GM18909 (cell line): Measurements from ENCODE around the gene CELF1.

ENCODE experiments used
- ATAC-seq: cut with Tn5 transposase; IDR thresholded peaks from one replicate; pipeline ENCODE4 v1.9.1; 2021; ENCODE audit warnings: mild to moderate bottlenecking; ENCODE audit not compliant: unreplicated experiment, poor library complexity

CELF1 gene

GRCh38 chr11:47495011-47495855, 57.7 kb downstream of the CELF1 start:
- no peak for ATAC-seq

- no peak for ATAC-seq
Measured at GRCh38 chr11:47489395-47489755, 63.6 kb downstream of the CELF1 start.

- ATAC-seq, result no peak
Measured at GRCh38 chr11:47488674-47489394, 64.1 kb downstream of the CELF1 start.

- no peak for ATAC-seq
Measured at GRCh38 chr11:47488111-47488510, 64.8 kb downstream of the CELF1 start.

- no peak for ATAC-seq
Measured at GRCh38 chr11:47487421-47487820, 65.5 kb downstream of the CELF1 start.

GRCh38 chr11:47485107-47485506, 67.8 kb downstream of the CELF1 start:
- ATAC-seq, result no peak

- no peak for ATAC-seq
Measured at GRCh38 chr11:47483457-47483856, 69.5 kb downstream of the CELF1 start.

- ATAC-seq, result no peak
Measured at GRCh38 chr11:47480762-47481161, 72.2 kb downstream of the CELF1 start.

- no peak for ATAC-seq
Measured at GRCh38 chr11:47478651-47479329, 74.1 kb downstream of the CELF1 start.

GRCh38 chr11:47477753-47478152, 75.2 kb downstream of the CELF1 start:
- no peak for ATAC-seq

GRCh38 chr11:47477323-47477722, 75.6 kb downstream of the CELF1 start:
- no peak for ATAC-seq

- ATAC-seq, result no peak
Measured at GRCh38 chr11:47470671-47471070, 82.3 kb downstream of the CELF1 start.

GRCh38 chr11:47469361-47470179, 83.4 kb downstream of the CELF1 start:
- ATAC-seq, result no peak

- ATAC-seq, result no peak
Measured at GRCh38 chr11:47468598-47469214, 84.2 kb downstream of the CELF1 start.

GRCh38 chr11:47467357-47467756, 85.6 kb downstream of the CELF1 start:
- no peak for ATAC-seq

- ATAC-seq, result no peak
Measured at GRCh38 chr11:47466701-47467250, 86.2 kb downstream of the CELF1 start.

GRCh38 chr11:47466201-47466600, 86.7 kb downstream of the CELF1 start:
- ATAC-seq, result no peak

GRCh38 chr11:47464483-47464882, 88.4 kb downstream of the CELF1 start:
- ATAC-seq, result no peak

GRCh38 chr11:47461876-47462275, 91.1 kb downstream of the CELF1 start:
- ATAC-seq, result no peak
